ENCODE data around the gene CR1.

GRCh38 chr1:207581496-207582153, 85.7 kb downstream of the CR1 start:
- TF ChIP-seq, protein P1, sequence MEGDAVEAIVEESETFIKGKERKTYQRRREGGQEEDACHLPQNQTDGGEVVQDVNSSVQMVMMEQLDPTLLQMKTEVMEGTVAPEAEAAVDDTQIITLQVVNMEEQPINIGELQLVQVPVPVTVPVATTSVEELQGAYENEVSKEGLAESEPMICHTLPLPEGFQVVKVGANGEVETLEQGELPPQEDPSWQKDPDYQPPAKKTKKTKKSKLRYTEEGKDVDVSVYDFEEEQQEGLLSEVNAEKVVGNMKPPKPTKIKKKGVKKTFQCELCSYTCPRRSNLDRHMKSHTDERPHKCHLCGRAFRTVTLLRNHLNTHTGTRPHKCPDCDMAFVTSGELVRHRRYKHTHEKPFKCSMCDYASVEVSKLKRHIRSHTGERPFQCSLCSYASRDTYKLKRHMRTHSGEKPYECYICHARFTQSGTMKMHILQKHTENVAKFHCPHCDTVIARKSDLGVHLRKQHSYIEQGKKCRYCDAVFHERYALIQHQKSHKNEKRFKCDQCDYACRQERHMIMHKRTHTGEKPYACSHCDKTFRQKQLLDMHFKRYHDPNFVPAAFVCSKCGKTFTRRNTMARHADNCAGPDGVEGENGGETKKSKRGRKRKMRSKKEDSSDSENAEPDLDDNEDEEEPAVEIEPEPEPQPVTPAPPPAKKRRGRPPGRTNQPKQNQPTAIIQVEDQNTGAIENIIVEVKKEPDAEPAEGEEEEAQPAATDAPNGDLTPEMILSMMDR (conservative IDR thresholded peaks at IDR 0.05) = no peak
- TF ChIP-seq ZFX (IDR thresholded peaks at IDR 0.05) = no peak

Measured in C4-2B (cell line).